Prostate gland (tissue), 2 donors: Measurements from ENCODE around the gene LAMP1.
"Not testable (repeated sequence)": the region's sequence is repeated elsewhere in the genome, so short reads cannot be mapped to it uniquely, and the experiment has no call there.

Experiments
- POLR2A ChIP-seq: fragments of 450-650 bp; IDR thresholded peaks from one replicate; pipeline ENCODE4 v1.6.1; 2016; ENCODE audit warnings: antibody characterized with exemption, mild to moderate bottlenecking
- TF ChIP-seq, protein P1 (sequence below), 4 experiments: fragments of 200-600 bp in 2 of 4; fragments of 450-650 bp in 2 of 4; sonication (generic) in 2 of 4; IDR thresholded peaks; 1 replicate in 3 of 4; 2 replicates in 1 of 4; pipeline ENCODE4 v1.5.1; 2016 to 2019; ENCODE audit warnings: antibody characterized with exemption in 4 of 4, mild to moderate bottlenecking in 2 of 4, moderate library complexity in 2 of 4

DNA sequence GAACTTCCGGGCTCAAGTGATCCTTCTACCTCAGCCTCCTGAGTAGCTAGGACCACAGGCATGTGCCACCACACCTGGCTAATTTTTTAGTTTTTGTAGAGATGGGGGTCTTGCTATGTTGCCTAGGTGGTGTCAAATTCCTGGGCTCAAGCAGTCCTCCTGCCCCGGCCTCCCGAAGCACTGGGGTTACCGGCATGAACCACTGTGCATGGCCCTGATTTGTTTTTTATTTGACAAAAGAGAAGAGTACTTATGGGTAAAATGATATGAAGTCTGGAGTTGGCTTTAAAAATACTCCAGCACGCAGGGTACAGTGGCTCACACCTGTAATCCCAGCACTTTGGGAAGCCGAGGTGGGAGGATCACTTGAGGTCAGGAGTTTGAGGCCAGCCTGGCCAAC, 71.3 kb downstream of the LAMP1 start:
- TF ChIP-seq, protein P1, sequence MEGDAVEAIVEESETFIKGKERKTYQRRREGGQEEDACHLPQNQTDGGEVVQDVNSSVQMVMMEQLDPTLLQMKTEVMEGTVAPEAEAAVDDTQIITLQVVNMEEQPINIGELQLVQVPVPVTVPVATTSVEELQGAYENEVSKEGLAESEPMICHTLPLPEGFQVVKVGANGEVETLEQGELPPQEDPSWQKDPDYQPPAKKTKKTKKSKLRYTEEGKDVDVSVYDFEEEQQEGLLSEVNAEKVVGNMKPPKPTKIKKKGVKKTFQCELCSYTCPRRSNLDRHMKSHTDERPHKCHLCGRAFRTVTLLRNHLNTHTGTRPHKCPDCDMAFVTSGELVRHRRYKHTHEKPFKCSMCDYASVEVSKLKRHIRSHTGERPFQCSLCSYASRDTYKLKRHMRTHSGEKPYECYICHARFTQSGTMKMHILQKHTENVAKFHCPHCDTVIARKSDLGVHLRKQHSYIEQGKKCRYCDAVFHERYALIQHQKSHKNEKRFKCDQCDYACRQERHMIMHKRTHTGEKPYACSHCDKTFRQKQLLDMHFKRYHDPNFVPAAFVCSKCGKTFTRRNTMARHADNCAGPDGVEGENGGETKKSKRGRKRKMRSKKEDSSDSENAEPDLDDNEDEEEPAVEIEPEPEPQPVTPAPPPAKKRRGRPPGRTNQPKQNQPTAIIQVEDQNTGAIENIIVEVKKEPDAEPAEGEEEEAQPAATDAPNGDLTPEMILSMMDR (IDR thresholded peaks at IDR 0.05): not testable (repeated sequence)
- TF ChIP-seq POLR2A: not testable (repeated sequence)
